Hepatocyte (in vitro differentiated cells): ENCODE results near the gene RGS6. TPM values are rescaled to one million over a fixed set of nuclear protein-coding genes. Genes with fewer than 3 reads are reported as not detected.

Experiments used
- DNase-seq: peaks from one replicate; pipeline ENCODE4 v3.0.0-alpha.2; 2016; ENCODE audit warnings: low spot score
- H2AFZ ChIP-seq: fragments of 200-600 bp; sonication (generic); 2 replicates; pipeline ENCODE4 v1.6.0; 2016; ENCODE audit warnings: antibody characterized with exemption, mild to moderate bottlenecking
- H3K27ac ChIP-seq: fragments of 200-600 bp; sonication (generic); 2 replicates; pipeline ENCODE4 v1.5.1; 2016; ENCODE audit warnings: mild to moderate bottlenecking
- H3K27me3 ChIP-seq: fragments of 200-600 bp; sonication (generic); 2 replicates; pipeline ENCODE4 v1.6.1; 2016
- H3K36me3 ChIP-seq: fragments of 200-600 bp; sonication (generic); replicated peaks from 2 replicates; pipeline ENCODE4 v1.5.1; 2016; ENCODE audit warnings: low read depth; ENCODE audit not compliant: insufficient read depth
- H3K4me1 ChIP-seq: fragments of 200-600 bp; sonication (generic); 2 replicates; pipeline ENCODE4 v1.5.1; 2016; ENCODE audit warnings: mild to moderate bottlenecking, moderate library complexity; ENCODE audit not compliant: insufficient read depth
- H3K4me2 ChIP-seq: fragments of 200-600 bp; sonication (generic); 2 replicates; pipeline ENCODE4 v1.6.0; 2016
- H3K4me3 ChIP-seq: fragments of 200-600 bp; sonication (generic); 2 replicates; pipeline ENCODE4 v1.5.1; 2016; ENCODE audit warnings: mild to moderate bottlenecking
- H3K79me2 ChIP-seq: fragments of 200-600 bp; sonication (generic); 2 replicates; pipeline ENCODE4 v1.6.0; 2017; ENCODE audit warnings: mild to moderate bottlenecking
- H3K9me2 ChIP-seq: fragments of 200-600 bp; sonication (generic); replicated peaks from 2 replicates; pipeline ENCODE4 v1.6.0; 2017; ENCODE audit warnings: mild to moderate bottlenecking; ENCODE audit not compliant: insufficient read depth
- H3K9me3 ChIP-seq: fragments of 200-600 bp; sonication (generic); 2 replicates; pipeline ENCODE4 v1.5.1; 2016; ENCODE audit warnings: low read depth, mild to moderate bottlenecking
- H4K20me1 ChIP-seq: fragments of 200-600 bp; sonication (generic); 2 replicates; pipeline ENCODE4 v1.6.0; 2016; ENCODE audit warnings: mild to moderate bottlenecking; ENCODE audit not compliant: insufficient read depth, poor library complexity, severe bottlenecking
- EZH2 ChIP-seq: fragments of 200-600 bp; sonication (generic); IDR thresholded peaks from 2 replicates; pipeline ENCODE4 v1.6.1; 2016; ENCODE audit warnings: antibody characterized with exemption, mild to moderate bottlenecking, borderline replicate concordance
- EZH2phosphoT487 ChIP-seq: fragments of 200-600 bp; sonication (generic); IDR thresholded peaks from one replicate; pipeline ENCODE4 v1.6.1; 2018; ENCODE audit warnings: antibody characterized with exemption, mild to moderate bottlenecking, low read depth, moderate library complexity; ENCODE audit not compliant: unreplicated experiment, severe bottlenecking
- WGBS: methylation state at CpG from one replicate; pipeline ENCODE4 v1.1.6; 2016; ENCODE audit warnings: low lambda C conversion rate; ENCODE audit errors: missing lambda C conversion rate; 5-methylcytosine and 5-hydroxymethylcytosine counted together
- polyA plus RNA-seq: library from polyadenylated mRNA; unstranded; fragments of >200 nt; fragmentation: Nextera tagmentation; extraction: Ambion mirVana; gene quantifications from 2 replicates; pipeline ENCODE4 v1.2.1, GENCODE V29; 2016
- total RNA-seq: library from RNA; depleted of rRNA; stranded (reverse); fragments of >200 nt; gene quantifications from 2 replicates; pipeline ENCODE4 v1.2.3, GENCODE V29; 2014
- TF ChIP-seq, protein P1 (sequence below): fragments of 200-600 bp; sonication (generic); IDR thresholded peaks from 2 replicates; pipeline ENCODE4 v1.5.1; 2016; ENCODE audit warnings: antibody characterized with exemption, mild to moderate bottlenecking; ENCODE audit not compliant: poor library complexity

Gene RGS6
- total and polyA plus RNA-seq, 2 experiments from 2014 or later: 0.25 to 0.87 TPM

DNA sequence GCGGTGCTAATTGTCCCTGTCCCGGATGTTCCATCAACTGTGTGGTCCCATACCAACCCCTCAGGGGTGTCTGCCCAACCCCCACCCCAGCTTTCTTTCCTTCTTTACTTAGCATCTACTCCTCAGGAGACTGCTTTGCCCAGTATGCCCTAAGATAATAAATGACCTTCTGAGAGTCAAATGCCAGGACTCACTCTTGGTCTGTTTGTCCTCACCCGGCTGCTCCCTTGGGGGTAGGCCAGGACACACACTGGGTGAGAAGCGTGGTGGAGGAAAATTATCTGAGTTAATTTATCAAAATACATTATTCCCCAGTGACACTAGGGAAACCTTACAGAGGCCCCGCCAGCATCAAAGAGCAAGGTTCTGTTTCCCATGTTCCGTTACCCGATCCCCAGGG, 457.0 kb downstream of the RGS6 start:
- Histone ChIP-seq H3K4me3 (no peak overlapping the region), H2AFZ (no peak overlapping the region), H3K4me1 (no peaks in the 10 kb centered on the region), H3K4me2 (no peak overlapping the region), H3K9me2 (no peaks in the 10 kb centered on the region), H3K36me3 (no peaks in the 10 kb centered on the region), H3K9me3 (no peaks in the 10 kb centered on the region), H3K27ac (no peak overlapping the region), H4K20me1 (no peaks in the 10 kb centered on the region), H3K27me3 (no peaks in the 10 kb centered on the region), H3K79me2 (no peaks in the 10 kb centered on the region)
- TF ChIP-seq EZH2: no peak
- TF ChIP-seq, protein P1, sequence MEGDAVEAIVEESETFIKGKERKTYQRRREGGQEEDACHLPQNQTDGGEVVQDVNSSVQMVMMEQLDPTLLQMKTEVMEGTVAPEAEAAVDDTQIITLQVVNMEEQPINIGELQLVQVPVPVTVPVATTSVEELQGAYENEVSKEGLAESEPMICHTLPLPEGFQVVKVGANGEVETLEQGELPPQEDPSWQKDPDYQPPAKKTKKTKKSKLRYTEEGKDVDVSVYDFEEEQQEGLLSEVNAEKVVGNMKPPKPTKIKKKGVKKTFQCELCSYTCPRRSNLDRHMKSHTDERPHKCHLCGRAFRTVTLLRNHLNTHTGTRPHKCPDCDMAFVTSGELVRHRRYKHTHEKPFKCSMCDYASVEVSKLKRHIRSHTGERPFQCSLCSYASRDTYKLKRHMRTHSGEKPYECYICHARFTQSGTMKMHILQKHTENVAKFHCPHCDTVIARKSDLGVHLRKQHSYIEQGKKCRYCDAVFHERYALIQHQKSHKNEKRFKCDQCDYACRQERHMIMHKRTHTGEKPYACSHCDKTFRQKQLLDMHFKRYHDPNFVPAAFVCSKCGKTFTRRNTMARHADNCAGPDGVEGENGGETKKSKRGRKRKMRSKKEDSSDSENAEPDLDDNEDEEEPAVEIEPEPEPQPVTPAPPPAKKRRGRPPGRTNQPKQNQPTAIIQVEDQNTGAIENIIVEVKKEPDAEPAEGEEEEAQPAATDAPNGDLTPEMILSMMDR: no peak
- TF ChIP-seq EZH2phosphoT487: no peak
- DNase-seq: no peak
- WGBS: 87% methylated on average over 7 of the region's 7 CpGs

DNA sequence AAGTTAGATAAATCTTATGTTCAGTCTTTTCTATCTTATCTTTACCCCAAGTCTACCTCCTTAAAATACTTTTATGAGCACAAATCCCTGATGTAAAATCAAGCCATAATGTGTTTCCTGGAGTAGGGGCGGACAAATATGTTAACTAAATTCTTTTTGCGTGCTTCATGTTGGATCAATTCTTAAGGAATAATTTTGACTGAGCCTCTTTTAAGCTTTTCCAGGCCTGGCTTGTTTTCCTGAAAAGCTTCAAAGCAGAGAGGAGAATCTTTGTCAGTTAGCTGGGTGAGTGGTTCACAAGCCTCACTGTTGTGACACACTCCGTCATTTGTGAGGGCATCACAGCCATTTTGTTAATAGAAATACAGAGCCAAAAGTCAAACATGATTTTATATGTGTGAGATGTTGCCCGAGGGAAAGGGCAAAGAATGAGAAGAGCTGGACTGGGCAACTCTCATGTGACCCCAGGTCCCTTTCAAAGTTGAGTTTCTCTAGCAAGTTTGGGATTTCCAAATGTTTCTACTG, 468.9 kb downstream of the RGS6 start:
- Histone ChIP-seq H3K4me3 (no peak overlapping the region), H3K27ac (no peak overlapping the region), H2AFZ (no peak overlapping the region), H3K36me3 (no peaks in the 10 kb centered on the region), H3K4me2 (no peak overlapping the region), H3K9me2 (no peaks in the 10 kb centered on the region), H4K20me1 (no peaks in the 10 kb centered on the region), H3K27me3 (no peaks in the 10 kb centered on the region), H3K79me2 (no peaks in the 10 kb centered on the region), H3K4me1 (no peaks in the 10 kb centered on the region), H3K9me3 (no peaks in the 10 kb centered on the region)
- DNase-seq: no peak
- WGBS: 68% methylated on average over 4 of the region's 4 CpGs
- TF ChIP-seq, protein P1: no peak
- TF ChIP-seq EZH2: no peak
- no peak for TF ChIP-seq EZH2phosphoT487

DNA sequence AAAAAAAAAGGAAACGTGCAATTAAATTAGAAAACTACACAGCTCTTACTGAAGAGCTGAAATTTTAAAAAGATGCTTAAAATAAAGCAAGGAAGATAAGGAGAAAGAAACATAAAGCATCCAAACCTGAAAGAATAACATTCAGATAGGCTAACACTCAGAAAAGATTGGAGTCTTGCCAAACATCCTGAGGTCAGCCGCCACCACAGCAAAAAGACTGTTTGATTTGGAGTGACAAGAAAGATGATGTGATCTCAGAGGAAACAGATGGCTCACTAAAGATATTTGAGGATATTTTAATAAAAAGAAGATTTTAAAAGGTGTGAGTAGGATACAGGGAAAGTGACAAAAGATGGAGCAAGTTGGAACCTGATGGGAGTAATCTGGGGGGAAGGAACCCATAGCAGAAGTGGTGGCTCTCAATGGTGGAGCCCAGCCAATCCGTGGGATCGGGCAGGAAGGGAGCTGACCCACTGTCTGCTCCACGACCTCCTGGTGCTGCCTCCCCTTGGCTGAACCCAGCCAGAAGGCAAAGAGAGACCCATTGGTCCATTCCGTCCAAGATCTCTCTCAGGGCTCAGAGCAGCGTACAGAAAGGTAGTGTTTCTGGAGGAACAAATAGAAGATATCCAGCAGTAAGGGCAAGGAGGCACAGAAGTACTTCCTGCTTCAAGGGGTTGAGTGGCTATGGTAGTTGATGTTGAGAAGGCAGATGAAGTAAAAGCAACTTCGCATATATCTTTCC, 469.6 kb downstream of the RGS6 start:
- H3K27ac ChIP-seq: no peak overlapping the region
- H3K36me3 ChIP-seq: no peaks in the 10 kb centered on the region
- H3K27me3 ChIP-seq: no peaks in the 10 kb centered on the region
- H3K79me2 ChIP-seq: no peaks in the 10 kb centered on the region
- no peak for DNase-seq
- H2AFZ ChIP-seq: no peak overlapping the region
- H3K4me2 ChIP-seq: no peak overlapping the region
- WGBS: 79% methylated on average over 8 of the region's 8 CpGs
- no peaks in the 10 kb centered on the region for H4K20me1 ChIP-seq
- no peaks in the 10 kb centered on the region for H3K9me2 ChIP-seq
- TF ChIP-seq EZH2phosphoT487 (no peak), EZH2 (no peak)
- TF ChIP-seq, protein P1: no peak
- H3K9me3 ChIP-seq: no peaks in the 10 kb centered on the region
- H3K4me3 ChIP-seq: no peak overlapping the region
- H3K4me1 ChIP-seq: no peaks in the 10 kb centered on the region
